GM19035 (cell line): ENCODE results near the gene SHISA9.

ENCODE experiments used
- ATAC-seq: cut with Tn5 transposase; IDR thresholded peaks from one replicate; pipeline ENCODE4 v1.9.1; 2021; ENCODE audit not compliant: unreplicated experiment

The SHISA9 gene

DNA sequence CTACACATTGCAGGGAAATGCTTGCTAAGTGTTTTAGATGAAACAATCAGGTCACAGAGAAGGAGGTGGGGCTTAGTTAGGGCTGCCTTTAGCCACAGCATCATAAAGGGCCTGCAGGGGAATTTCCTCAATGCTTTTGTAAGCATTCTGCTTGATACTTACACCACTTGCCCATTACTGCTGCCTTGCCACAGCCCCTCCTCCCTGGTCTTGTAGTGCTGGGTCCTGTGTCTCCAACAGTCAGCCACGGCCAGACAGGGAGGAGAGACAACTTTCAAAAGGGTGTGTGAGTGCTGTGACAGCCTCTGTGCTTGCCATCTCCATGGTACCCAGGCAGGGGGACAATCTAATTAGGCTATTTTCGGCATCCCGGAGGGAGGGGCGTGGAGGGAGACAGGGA is 111.2 kb downstream of the SHISA9 start:
- no peak for ATAC-seq

DNA sequence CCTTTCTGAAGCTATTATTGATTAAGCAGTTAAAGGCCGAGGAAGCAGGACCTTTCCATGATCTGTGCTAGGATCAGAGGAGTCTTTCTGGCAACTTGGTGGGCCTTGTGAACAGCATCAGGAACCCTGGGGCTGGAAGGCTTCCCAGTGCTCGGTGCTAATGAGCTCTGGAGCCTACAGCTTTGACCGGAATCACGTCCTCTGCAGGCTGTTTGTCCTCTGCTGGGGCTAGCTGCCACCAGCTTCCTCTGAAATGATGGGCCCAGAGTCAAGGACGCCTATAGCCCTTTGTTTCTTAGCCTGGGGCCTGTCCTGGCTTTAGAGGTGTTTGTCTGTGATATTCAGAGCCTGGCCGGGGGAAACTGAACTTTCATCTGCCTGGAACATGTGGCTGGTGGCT is 111.6 kb downstream of the SHISA9 start:
- ATAC-seq: no peak

DNA sequence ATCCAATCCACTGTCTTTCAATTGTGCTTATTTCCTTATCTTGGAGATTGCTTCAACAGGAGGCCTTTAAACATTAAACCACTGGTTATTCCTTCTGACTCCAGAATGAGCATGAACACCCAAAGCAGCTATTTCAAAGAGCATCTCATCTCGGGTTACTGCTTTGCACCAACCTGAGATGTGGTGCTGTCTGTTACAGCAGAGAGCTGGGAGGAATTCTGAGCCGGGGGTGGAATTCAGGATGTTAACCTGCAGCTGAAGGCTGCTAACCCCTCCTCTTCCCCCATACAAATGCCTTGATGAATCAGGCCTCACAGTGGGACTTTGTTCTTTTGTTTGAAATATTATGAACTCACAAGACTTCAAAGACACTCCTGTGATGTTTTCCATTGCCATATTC is 113.1 kb downstream of the SHISA9 start:
- ATAC-seq: no peak

DNA sequence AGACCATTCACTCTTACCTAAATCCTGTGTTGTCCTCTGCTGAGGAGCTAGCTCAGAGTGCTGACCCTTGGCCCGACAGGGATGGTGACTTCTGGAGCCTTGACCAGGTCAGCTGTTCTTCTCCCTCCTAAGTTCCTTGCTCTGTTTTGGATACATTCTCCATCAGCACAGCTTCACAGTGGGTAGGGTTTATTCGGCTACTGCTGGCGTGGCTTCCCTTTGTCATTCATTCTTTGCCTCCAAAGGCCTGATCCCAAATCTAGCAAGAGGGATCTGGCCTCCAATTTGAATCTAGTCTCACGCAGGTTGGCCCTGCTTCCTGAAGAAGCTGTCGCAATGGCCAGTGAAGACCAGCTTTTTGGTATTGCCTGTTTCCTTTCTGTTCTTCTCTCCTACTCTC is 116.6 kb downstream of the SHISA9 start:
- no peak for ATAC-seq

DNA sequence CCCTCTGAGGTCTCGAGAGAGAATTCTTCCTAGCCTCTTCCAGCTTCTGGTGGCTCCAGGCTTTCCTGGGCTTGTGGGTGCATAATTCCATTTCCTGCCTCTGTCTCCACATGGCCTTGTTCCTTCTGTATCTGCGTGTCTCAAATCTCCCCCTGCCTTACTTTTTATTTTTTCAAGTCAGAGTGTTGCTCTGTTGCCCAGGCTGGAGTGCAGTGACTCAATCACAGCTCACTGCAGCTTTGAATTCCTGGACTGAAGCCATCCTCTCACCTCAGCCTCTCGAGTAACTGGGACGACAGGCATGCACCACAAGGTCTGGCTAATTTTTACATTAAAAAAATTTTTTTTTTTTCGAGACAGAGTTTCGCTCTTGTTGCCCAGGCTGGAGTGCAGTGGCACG is 120.6 kb downstream of the SHISA9 start:
- no peak for ATAC-seq

DNA sequence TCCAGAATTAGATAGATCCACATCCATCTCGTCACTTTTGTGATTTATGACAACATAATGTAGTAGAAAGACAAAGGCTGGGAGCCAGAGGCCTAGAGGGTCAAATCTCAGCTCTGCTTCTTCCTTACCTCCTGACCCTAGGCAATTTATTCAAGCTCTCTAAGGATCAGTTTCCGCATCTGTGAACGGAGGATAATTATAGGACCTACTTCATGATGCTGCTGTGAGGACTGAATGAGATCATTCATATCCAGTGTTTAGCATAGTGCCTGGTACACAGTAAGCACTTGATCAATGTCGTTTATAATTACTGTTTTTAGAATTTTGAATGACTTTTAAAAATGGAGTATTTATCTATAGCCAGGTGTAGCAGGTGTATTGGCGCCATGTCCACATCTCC is 128.4 kb downstream of the SHISA9 start:
- no peak for ATAC-seq

DNA sequence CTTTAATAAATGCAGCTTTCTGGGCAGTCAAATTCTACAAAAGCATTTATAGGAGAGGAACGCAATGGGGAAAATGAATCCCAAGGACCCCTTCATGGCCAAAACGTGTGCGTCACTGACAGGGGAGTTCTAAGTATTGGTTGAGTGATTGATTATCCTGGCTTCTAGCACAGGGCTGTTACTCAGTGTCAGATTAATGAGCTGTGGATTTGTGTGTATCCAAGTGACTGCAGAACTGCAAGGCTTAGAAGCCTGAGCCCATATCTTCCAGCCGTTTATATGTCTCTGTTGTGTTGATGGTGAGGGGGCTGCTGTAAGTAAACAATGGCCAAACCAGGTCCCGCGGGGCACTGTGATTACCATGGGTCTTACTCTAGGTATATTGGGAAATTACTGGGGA is 129.4 kb downstream of the SHISA9 start:
- ATAC-seq: no peak

DNA sequence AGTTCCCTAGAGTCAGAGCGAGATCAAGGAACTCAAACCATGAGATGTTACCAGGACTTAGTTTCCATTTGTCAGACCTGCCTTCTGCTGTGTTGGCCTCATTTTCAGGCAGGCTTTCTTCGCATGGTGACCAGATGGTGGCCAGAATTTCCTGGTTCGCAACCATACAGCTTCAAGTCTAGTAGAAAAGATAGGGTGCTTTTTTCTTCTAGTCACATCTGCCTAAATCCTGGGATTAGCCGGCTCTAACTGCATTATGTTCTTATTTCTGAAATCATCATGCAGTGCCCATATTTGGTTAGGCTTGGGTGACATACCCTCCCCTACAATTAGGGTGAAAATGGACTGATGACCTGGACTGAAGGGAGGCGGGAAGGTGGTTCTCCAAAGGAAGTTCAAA is 131.5 kb downstream of the SHISA9 start:
- ATAC-seq: no peak

DNA sequence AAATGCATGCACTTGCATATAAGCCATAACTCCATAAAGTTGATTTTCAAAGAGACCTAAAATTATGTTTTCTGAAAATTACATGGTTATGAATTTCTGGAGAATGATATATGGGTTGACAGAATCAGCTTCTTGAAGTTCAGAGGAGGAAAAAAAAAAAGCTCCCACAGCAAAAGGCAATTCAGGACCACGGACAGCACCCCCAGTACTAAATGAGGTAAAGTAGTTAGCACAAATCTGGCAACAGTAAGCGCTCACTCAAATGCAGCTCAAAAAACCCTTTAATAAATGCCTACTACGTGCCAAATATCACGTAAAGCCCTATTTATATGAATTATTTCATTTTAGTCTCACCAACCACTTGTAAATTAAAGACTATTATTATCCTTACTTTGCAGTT is 135.2 kb downstream of the SHISA9 start:
- no peak for ATAC-seq

DNA sequence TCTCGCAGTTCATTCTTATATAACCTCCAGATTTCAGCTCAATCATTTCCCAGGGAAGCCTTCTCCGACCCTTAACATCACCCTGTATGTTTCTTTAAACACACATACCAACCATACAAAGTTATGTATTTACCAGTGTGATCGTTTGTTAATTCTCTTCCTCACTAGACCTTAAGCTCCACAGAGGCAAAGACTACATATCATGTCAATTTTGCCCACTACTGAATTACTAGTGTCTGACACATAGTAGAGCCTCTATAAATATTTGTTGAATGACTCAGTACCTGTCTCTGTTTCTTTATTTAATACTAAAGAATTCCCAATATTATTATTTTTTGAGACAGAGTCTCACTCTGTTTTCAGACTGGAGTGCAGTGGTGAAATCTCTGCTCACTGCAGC is 137.2 kb downstream of the SHISA9 start:
- ATAC-seq: no peak

DNA sequence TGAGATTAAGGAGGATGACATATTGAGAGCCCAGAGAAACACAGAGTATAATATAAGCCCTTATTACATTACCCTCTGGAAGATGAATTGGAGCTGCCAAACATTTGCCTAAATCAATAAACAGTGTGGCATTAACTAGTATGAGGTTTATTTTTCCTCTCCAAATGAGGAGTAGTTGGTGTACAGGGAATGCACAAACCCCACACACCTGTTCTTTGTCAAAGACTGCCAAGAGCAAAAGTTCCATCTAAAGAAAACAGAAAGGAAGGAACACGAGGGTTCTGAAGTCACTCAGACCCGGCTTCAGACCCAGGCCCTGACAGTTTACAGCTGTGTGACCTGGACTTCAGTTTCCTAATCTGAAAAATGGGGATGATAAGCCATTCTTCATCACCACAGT is 138.1 kb downstream of the SHISA9 start:
- no peak for ATAC-seq

DNA sequence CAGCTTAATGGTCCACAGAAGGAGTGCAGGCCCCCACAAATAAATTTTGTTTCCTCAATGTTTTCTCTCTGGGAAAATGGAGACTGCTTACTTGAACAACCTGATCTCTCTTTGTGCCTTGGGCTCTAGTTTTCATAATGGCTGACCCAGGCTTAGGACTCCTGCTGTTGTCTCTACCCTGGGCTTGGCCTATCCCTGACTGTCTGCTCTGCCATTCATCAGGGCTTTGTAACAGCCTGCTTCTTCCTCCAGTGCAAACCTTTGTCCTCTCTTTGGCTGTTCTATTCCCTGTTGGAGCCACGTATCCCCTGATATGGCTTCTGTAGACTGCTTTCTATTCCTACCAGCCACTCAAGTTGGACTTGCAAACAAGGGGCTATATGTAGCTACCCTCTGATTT is 139.8 kb downstream of the SHISA9 start:
- ATAC-seq: no peak

DNA sequence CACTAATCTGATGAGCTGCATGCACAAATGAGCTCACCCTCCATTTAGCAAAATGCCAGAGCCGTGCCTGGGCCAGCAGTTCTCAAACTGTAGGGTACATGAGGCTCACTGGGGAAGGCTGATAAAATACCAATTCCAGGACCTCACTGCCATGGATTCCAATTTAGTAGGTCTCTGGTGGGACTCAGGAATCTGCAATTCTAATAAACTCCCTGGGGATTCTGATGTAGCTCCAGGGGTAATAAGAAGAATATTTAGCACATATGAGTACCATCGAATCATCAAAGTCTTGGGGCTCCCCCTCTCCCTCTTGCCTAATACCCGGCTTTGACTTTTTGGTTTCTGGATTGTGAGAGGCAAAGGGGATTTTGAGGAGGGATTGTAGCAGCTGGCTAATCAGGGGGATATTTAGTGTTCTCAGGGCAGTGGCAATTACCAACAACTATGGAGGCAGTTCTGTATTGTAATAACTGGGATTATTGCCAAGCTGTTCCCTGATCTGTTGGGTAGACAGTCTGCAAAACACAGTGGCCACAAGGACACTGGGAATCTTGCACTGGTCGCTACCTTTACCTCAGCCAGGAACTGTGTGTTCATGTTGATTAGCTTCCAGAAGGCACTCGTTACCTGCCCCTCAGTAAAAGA is 140.4 kb downstream of the SHISA9 start:
- no peak for ATAC-seq

DNA sequence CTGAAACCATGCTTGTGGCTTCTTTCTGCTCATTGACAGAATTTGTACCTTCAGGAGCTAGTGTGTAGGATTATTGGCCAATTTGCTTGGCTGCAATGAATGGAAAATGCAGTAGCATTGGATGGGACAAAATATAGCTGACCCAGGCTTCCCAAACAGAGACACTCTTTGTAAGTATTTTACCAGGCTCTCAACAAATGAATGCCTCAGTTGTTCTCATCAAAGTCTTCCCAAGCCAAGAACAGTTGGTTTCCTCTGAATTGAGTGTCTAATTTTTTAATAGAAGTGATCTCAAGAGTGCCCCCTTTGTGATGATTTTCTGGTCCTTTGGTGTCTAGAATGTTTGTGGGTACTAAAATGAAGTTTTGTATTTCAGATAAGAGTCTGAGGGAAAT is 140.9 kb downstream of the SHISA9 start:
- no peak for ATAC-seq

DNA sequence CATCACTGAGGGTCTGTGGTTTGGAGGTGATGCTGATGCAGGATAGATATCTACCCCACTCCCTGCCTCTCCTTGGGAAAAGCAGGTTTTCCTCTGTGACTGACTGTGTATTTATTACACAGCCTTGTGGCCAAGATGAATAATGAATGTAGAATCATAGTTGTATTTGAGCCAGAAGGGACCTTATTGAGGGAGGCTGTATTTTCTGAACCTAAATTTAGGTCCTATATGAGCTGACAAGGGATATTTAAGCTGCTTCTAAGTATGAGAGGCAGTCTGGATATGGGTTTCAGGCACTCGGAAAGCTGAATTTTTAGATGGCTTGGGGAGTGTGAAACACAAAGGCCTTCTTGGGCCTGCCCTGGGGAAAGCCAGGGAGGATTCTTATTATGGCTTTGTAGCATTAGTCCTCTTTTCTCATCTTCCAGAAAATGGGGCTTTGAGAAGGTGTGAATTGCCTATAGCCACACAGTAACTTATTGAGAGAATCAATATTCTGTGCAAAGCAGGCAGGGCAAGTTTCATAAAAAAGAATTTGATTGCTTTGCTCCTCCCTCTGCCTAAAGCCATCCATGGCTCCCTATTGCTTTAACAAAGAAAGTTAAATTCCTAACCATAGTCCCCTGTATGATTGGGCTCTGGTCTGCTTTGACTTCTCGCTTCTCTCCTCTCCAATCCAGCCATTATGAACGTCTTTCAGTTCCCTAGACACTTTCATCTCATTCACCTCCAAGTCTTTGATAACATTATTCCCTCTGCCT is 144.8 kb downstream of the SHISA9 start:
- no peak for ATAC-seq

DNA sequence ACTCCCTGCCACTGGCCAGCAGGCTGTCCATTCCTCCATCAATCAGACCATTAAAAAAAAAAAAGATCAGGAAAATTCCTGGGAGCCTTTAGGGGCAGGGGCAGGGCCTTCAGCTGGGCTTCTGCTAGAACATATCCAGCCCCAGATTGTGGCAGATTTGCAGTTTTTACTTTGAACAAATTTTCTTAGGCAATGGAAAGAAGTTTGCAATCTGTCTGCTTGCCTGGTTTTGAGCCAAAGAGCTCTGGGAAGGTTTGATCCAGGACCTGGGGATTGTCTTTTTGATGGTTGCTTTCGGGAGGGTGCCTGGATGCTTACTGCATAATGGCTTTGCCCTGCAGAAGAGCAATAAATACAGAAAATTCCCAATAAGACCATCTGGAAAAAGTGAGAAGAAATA is 145.9 kb downstream of the SHISA9 start:
- no peak for ATAC-seq

DNA sequence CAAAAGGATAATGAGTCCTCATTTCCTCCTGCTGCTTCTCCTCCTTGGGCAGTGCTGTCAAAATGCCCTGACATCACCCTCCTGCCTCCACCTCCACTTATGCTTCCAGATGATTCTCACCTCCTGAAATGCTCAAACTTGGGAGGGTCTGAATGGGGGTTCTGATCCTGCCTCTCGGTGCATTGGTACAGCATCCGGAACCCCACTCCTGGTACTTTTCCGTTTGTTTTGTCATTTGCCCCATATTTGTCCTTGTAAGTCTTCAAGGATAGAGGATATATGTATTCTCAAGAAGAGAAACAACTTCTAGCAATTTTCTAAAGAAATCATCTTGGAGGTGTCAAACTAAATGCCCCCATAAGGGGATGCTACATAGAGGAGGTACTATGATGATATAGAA is 148.3 kb downstream of the SHISA9 start:
- no peak for ATAC-seq

DNA sequence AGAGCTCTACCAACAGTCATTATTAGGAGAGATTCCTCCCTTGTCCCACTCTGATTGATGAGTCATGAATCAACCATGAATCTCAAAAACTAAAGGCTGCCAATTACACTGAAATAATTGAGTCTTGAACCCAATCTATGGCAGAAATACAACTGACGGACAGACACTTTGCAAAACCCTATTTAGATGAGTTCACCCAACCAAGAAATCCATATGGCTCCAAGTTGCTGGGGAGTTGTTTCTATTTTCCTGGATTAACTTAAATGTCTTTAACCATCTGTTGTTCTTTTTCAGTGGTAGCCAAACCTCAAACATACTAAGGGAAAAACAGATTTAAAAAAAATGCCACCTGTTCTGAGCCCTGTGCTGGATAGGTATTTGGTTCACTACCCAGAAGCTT is 151.0 kb downstream of the SHISA9 start:
- no peak for ATAC-seq

DNA sequence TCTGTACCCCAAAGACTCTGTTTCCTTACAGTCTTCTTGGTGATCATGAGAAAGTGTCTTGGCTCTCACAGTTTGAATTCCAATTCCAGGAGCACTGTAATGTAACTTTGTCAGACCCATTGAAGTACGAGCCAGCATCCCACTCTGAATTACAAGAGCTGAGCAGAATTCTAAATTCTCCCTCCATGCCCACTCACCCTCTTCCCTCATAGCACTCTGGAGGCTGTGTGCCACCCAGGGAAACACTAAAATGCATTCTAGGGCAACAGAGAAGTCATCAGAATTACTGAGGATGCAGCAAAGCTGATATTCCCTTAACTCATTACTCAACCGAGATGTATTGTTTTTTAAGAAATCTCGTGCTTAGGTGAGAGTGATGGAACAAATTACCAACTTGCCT is 154.1 kb downstream of the SHISA9 start:
- no peak for ATAC-seq

DNA sequence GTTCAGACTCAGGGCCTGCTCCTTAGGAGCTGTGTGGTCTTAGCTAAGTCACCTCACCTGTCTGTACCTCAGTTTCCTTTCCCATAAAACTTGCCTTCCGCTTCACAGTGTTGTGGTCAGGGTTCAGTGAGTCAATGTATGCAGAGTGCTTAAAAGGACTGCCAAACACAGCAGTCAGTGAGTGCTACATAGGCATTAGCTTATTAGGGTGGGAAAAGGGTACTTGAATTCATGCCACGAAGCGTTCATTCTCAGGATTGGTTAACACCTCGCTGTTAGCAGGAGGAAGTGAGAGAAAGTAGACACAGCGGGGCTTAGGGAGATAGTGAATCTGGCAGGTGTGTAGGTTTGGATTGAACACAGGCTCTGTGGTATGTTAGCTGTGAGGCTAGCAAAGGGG is 155.2 kb downstream of the SHISA9 start:
- ATAC-seq: no peak

DNA sequence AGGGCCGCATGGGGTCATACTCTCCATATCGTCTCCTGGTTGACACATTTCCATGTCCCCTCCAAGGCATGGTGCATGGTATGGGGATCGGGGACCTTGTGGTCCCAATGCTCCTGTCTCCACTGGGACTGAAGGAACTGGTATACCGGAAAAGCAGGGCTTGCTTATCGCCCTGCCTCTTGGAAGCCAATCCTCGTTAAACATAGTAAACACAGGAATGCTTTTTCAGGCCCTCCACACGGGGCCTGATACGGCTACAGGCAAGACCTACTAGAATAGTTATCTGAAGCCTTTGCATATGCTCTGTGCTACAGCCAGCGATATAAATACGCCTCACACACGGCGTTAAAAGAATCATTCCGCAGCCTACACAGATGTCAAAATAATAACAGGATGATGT is 159.5 kb downstream of the SHISA9 start:
- ATAC-seq: no peak

DNA sequence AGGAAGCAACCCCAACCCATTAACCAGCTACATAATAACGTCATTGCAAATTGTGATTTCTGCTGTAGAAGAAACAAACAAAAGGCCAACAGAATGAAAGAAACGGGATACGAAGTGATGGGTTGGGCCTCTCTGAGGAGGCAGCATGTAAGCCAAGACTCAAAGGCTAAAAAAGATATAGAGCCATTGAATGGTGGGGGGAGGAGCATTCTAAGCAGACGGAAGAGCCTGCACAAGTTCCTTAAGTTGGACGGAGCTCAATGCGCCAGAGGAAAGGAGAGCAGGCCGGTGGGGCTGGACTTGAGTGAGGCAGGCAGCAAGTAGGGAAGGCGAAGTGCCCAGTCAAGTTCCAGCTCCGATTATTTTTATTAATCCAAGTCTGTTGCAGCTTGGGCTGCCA is 160.3 kb downstream of the SHISA9 start:
- no peak for ATAC-seq

DNA sequence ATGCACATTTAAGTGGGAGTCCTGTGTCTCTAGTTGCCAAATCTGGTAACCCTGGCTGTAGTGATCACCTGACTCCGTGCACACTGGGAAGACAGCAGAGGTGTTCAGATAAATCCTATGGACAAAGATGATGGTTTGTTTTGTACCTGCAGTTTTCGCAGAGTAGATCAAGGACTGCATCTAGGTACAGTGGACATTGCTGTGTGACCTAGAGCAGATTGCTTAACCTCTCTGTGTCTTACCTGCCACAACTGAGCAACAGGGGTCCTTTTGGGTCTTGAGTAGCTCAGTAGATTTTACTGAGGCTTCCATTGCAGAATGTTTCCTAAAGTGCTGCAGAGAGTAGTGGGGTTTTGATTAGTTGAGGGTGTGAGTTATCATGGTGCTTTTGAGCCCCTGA is 160.8 kb downstream of the SHISA9 start:
- ATAC-seq: no peak
